HepG2 (cell line): Measurements from ENCODE around the gene EIF5A. TPM values are rescaled to one million over a fixed set of nuclear protein-coding genes. Genes with fewer than 3 reads are reported as not detected.

Experiments
- AKAP8 ChIP-seq: sonication (generic); formaldehyde crosslinking; IDR thresholded peaks from 2 replicates; pipeline ENCODE4 v1.5.1; 2020; ENCODE audit warnings: mild to moderate bottlenecking, missing genetic modification reagents
- CC2D1A ChIP-seq: sonication (generic); formaldehyde crosslinking; IDR thresholded peaks from 2 replicates; pipeline ENCODE4 v1.8.1; 2023; ENCODE audit warnings: mild to moderate bottlenecking, missing genetic modification reagents
- GPBP1L1 ChIP-seq: sonication (generic); formaldehyde crosslinking; IDR thresholded peaks from 2 replicates; pipeline ENCODE4 v1.5.0; 2020; ENCODE audit warnings: mild to moderate bottlenecking, missing genetic modification reagents
- IRF1 ChIP-seq: sonication (generic); formaldehyde crosslinking; IDR thresholded peaks from 2 replicates; pipeline ENCODE4 v1.4.0; 2020; ENCODE audit warnings: low read depth, mild to moderate bottlenecking, missing genetic modification reagents
- KAT8 ChIP-seq: IDR thresholded peaks from 2 replicates; pipeline ENCODE4 v1.6.1; 2016; ENCODE audit warnings: missing genetic modification reagents, missing compliant biosample characterization
- KDM2A ChIP-seq: sonication (generic); formaldehyde crosslinking; IDR thresholded peaks from 2 replicates; pipeline ENCODE4 v1.4.0; 2020; ENCODE audit warnings: low read depth, missing genetic modification reagents, borderline replicate concordance
- MAF1 ChIP-seq: sonication (generic); formaldehyde crosslinking; IDR thresholded peaks from 2 replicates; pipeline ENCODE4 v1.5.0; 2020; ENCODE audit warnings: missing genetic modification reagents, borderline replicate concordance
- MAFF ChIP-seq: IDR thresholded peaks from 2 replicates; pipeline ENCODE4 v1.6.1; 2011; ENCODE audit warnings: low read depth, low read length, improper control_type of control experiment
- MAZ ChIP-seq, 2 experiments: sonication (generic) in 1 of 2; formaldehyde crosslinking in 1 of 2; IDR thresholded peaks; 2 replicates each; pipeline versions ENCODE4 v1.5.0 to v1.6.1; 2012 to 2020; ENCODE audit warnings: low read depth in 2 of 2, mild to moderate bottlenecking in 2 of 2, borderline replicate concordance in 1 of 2, improper control_type of control experiment in 1 of 2, low read length in 1 of 2, missing genetic modification reagents in 1 of 2, moderate library complexity in 1 of 2
- MBNL3 ChIP-seq: fragments of 250-450 bp; sonication (Bioruptor Pico); conservative IDR thresholded peaks from 2 replicates; pipeline ENCODE4 v1.8.0; 2022; ENCODE audit warnings: mild to moderate bottlenecking, inconsistent platforms
- MTA3 ChIP-seq: sonication (generic); formaldehyde crosslinking; IDR thresholded peaks from 2 replicates; pipeline ENCODE4 v1.4.0; 2020; ENCODE audit warnings: missing genetic modification reagents
- MZF1 ChIP-seq: sonication (generic); formaldehyde crosslinking; IDR thresholded peaks from 2 replicates; pipeline ENCODE4 v1.8.1; 2023; ENCODE audit warnings: mild to moderate bottlenecking, missing genetic modification reagents, borderline replicate concordance
- ONECUT2 ChIP-seq: sonication (generic); formaldehyde crosslinking; IDR thresholded peaks from 2 replicates; pipeline ENCODE4 v1.4.0; 2020; ENCODE audit warnings: missing genetic modification reagents
- SATB2 ChIP-seq: sonication (generic); formaldehyde crosslinking; IDR thresholded peaks from 2 replicates; pipeline ENCODE4 v1.5.0; 2020; ENCODE audit warnings: missing genetic modification reagents
- SIN3A ChIP-seq: IDR thresholded peaks from 2 replicates; pipeline ENCODE4 v1.6.1; 2011; ENCODE audit warnings: low read depth, mild to moderate bottlenecking, control low read depth, low read length, borderline replicate concordance
- SMAD9 ChIP-seq: sonication (generic); formaldehyde crosslinking; IDR thresholded peaks from 2 replicates; pipeline ENCODE4 v1.5.1; 2020; ENCODE audit warnings: mild to moderate bottlenecking, missing genetic modification reagents
- TCF7L2 ChIP-seq: IDR thresholded peaks from 2 replicates; pipeline ENCODE4 v1.6.1; 2011; ENCODE audit warnings: mild to moderate bottlenecking, low read depth, low read length, moderate library complexity
- TFDP1 ChIP-seq: IDR thresholded peaks from 2 replicates; pipeline ENCODE4 v1.6.1; 2016; ENCODE audit warnings: missing compliant biosample characterization, missing genetic modification reagents, borderline replicate concordance
- ZBTB4 ChIP-seq: sonication (generic); formaldehyde crosslinking; IDR thresholded peaks from 2 replicates; pipeline ENCODE4 v1.4.0; 2020; ENCODE audit warnings: missing genetic modification reagents, mild to moderate bottlenecking, borderline replicate concordance
- ZNF552 ChIP-seq: sonication (generic); formaldehyde crosslinking; IDR thresholded peaks from 2 replicates; pipeline ENCODE4 v1.9.0; 2022; ENCODE audit warnings: missing genetic modification reagents, mild to moderate bottlenecking, borderline replicate concordance
- ZNF746 ChIP-seq: sonication (generic); formaldehyde crosslinking; IDR thresholded peaks from 2 replicates; pipeline ENCODE4 v1.8.0; 2022; ENCODE audit warnings: mild to moderate bottlenecking, missing genetic modification reagents
- ZSCAN5A ChIP-seq: sonication (generic); formaldehyde crosslinking; IDR thresholded peaks from 2 replicates; pipeline ENCODE4 v1.8.0; 2022; ENCODE audit warnings: mild to moderate bottlenecking, missing genetic modification reagents, borderline replicate concordance
- polyA plus RNA-seq, 8 experiments: library from polyadenylated mRNA; depleted of rRNA in 3 of 8; stranded (reverse) in 7 of 8; unstranded in 1 of 8; fragments of >200 nt; fragmentation: Illumina TruSeq in 4 of 8; extraction: Trizol in 4 of 8; gene quantifications; 2 replicates each; pipeline versions ENCODE4 v1.2.1 to v1.2.3, GENCODE V29; 2011 to 2016; ENCODE audit warnings: low read depth in 4 of 8, missing spikeins in 1 of 8, mixed read lengths in 1 of 8; ENCODE audit not compliant: insufficient read depth in 1 of 8
- total RNA-seq, 5 experiments: library from RNA; depleted of rRNA; stranded (reverse); fragments of >200 nt; fragmentation: Illumina TruSeq; extraction: Trizol; gene quantifications; 2 replicates each; pipeline ENCODE4 v1.2.3, GENCODE V29; 2016; ENCODE audit warnings: low read depth in 1 of 5

The EIF5A gene
- total and polyA plus RNA-seq, 2 of the 13 experiments (the other 11 are each of a cell fraction or from before 2014, with no cell fraction given), result 319 to 337 TPM

- TF ChIP-seq ZBTB4 (CRISPR knock-in tag) (no peak), TFDP1 (CRISPR knock-in tag) (peak; percentile 72; the same call in 1 of the 2 replicates), MBNL3 (CRISPR knock-in tag) (no peak), MTA3 (CRISPR knock-in tag) (no peak), ZSCAN5A (CRISPR knock-in tag) (no peak), MAF1 (CRISPR knock-in tag) (no peak), ZNF746 (no peak), IRF1 (CRISPR knock-in tag) (no peak), CC2D1A (CRISPR knock-in tag) (no peak), SATB2 (CRISPR knock-in tag) (no peak), ONECUT2 (no peak), TCF7L2 (no peak), MAZ (IDR thresholded peaks at IDR 0.05; ENCODE audit: borderline replicate concordance, low read depth, low read length) (peak; percentile 89), MAZ (CRISPR knock-in tag; IDR thresholded peaks at IDR 0.05; ENCODE audit: low read depth) (peak; percentile 81), KDM2A (CRISPR knock-in tag) (peak; percentile 89), MZF1 (CRISPR knock-in tag) (no peak), SIN3A (peak; percentile 68; the same call in 1 of the 2 replicates), SMAD9 (CRISPR knock-in tag) (no peak), MAFF (no peak), KAT8 (CRISPR knock-in tag) (peak; percentile 93), GPBP1L1 (CRISPR knock-in tag) (no peak), ZNF552 (CRISPR knock-in tag) (no peak), AKAP8 (CRISPR knock-in tag) (no peak)
Measured at GRCh38 chr17:7329374-7329996, 22.1 kb downstream of the EIF5A start (continued).
